GM18505 (cell line): Measurements from ENCODE around the gene ITPKB.
"Not testable (repeated sequence)": the region's sequence is repeated elsewhere in the genome, so short reads cannot be mapped to it uniquely, and the experiment has no call there.

Source experiments
- ATAC-seq: cut with Tn5 transposase; IDR thresholded peaks from one replicate; pipeline ENCODE4 v1.9.1; 2021; ENCODE audit not compliant: unreplicated experiment
- POLR2A ChIP-seq: IDR thresholded peaks from 4 replicates; pipeline ENCODE4 v1.6.1; 2011; ENCODE audit warnings: borderline replicate concordance; ENCODE audit not compliant: insufficient read depth, insufficient read length; ENCODE audit errors: extremely low read depth

Gene ITPKB

GRCh38 chr1:226766565-226766964 lies 27.5 kb upstream of the ITPKB start:
- no peak for TF ChIP-seq POLR2A
- ATAC-seq = no peak

GRCh38 chr1:226764533-226764932 lies 25.5 kb upstream of the ITPKB start:
- peak; percentile 89 for ATAC-seq
- no peak for TF ChIP-seq POLR2A

GRCh38 chr1:226763905-226764264 lies 24.8 kb upstream of the ITPKB start:
- ATAC-seq = no peak
- no peak for TF ChIP-seq POLR2A

GRCh38 chr1:226762988-226763904 lies 24.2 kb upstream of the ITPKB start:
- no peak for ATAC-seq
- TF ChIP-seq POLR2A = no peak

GRCh38 chr1:226762055-226762454 lies 23.0 kb upstream of the ITPKB start:
- ATAC-seq = no peak
- TF ChIP-seq POLR2A = no peak

GRCh38 chr1:226761322-226761721 lies 22.2 kb upstream of the ITPKB start:
- no peak for ATAC-seq
- no peak for TF ChIP-seq POLR2A

- TF ChIP-seq POLR2A = no peak
Measured at GRCh38 chr1:226754793-226755533, 15.9 kb upstream of the ITPKB start.

GRCh38 chr1:226754097-226754496 lies 15.0 kb upstream of the ITPKB start:
- TF ChIP-seq POLR2A = no peak
- no peak for ATAC-seq

More at GRCh38 chr1:226754793-226755533, 15.9 kb upstream of the ITPKB start:
- ATAC-seq = no peak

GRCh38 chr1:226751703-226752102 lies 12.6 kb upstream of the ITPKB start:
- no peak for ATAC-seq
- TF ChIP-seq POLR2A = no peak

- no peak for TF ChIP-seq POLR2A
- no peak for ATAC-seq
Measured at GRCh38 chr1:226751214-226751613, 12.1 kb upstream of the ITPKB start.

GRCh38 chr1:226749467-226749866 lies 10.4 kb upstream of the ITPKB start:
- no peak for ATAC-seq

GRCh38 chr1:226748306-226748705 lies 9.2 kb upstream of the ITPKB start:
- TF ChIP-seq POLR2A = no peak
- ATAC-seq = no peak

More at GRCh38 chr1:226749467-226749866, 10.4 kb upstream of the ITPKB start:
- TF ChIP-seq POLR2A = no peak

GRCh38 chr1:226747519-226748263 lies 8.6 kb upstream of the ITPKB start:
- not testable (repeated sequence) for ATAC-seq
